Measurements from ENCODE around the gene TRIM64.
"Not testable (repeated sequence)": the region's sequence is repeated elsewhere in the genome, so short reads cannot be mapped to it uniquely, and the experiment has no call there.

TRIM64 gene, protein sequence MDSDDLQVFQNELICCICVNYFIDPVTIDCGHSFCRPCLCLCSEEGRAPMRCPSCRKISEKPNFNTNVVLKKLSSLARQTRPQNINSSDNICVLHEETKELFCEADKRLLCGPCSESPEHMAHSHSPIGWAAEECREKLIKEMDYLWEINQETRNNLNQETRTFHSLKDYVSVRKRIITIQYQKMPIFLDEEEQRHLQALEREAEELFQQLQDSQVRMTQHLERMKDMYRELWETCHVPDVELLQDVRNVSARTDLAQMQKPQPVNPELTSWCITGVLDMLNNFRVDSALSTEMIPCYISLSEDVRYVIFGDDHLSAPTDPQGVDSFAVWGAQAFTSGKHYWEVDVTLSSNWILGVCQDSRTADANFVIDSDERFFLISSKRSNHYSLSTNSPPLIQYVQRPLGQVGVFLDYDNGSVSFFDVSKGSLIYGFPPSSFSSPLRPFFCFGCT

DNA sequence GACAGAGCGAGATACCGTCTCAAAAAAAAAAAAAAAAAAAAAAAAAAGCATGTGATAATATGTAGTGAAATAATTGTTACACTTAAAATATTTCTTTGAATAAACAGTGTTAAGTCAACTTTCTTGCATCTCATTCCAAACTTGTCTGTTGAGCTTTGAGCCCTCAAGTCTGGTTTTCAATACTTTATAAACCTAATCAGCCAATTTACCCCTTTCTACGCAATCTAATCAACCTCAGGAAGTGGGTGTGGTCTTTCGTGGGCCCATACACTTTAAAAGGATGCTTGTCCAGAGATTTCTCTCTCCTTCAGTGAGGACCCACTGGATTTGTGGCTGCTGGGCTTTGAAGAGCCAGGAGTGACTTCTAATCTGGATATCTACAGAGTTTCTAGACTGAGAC, at the start of gene TRIM64:
TSS of gene TRIM64 (plus strand) at position 301 of the 400 bp plus-strand sequence. CDS start 2,467 bp downstream, outside the sequence.
- not testable (repeated sequence) for H3K4me1 ChIP-seq (ENCODE audit: control insufficient read depth in 2 of 2, insufficient read depth in 2 of 2, low read length in 2 of 2); H3K36me3 ChIP-seq (ENCODE audit: control insufficient read depth in 2 of 2, insufficient read depth in 2 of 2, low read length in 2 of 2); H3K9ac ChIP-seq (ENCODE audit: low read depth in 1 of 2, low read length in 2 of 2); H3K9me3 ChIP-seq (ENCODE audit: control insufficient read depth in 2 of 2, low read length in 2 of 2); H3K27ac ChIP-seq (ENCODE audit: low read depth in 2 of 2, low read length in 2 of 2); H3K4me3 ChIP-seq (ENCODE audit: low read length in 2 of 2); H3K27me3 ChIP-seq (ENCODE audit: control insufficient read depth in 2 of 2, insufficient read depth in 2 of 2, low read length in 2 of 2)

DNA sequence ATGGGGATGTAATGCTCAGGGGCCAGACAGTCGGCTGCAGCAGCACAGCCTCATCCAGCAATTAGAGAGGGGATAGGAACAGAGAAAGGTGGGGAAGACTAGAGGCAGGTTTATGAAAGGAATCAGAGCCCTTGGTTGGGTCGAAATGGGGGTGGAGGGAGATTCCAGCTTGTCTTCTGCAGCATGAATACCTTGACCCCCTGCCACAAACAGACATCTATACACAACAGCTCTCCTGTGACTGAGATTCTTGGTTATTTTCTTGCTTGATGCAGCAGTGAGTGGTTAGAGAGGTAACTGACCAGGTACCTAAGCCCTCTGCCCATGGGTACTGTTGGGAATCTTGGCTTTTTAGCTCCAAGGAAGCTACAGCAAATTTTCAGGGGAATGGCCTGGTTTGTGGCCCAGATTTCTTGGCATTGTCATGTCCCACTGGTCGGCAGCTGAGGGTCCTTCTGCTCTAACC, 43.6 kb upstream of the TRIM64 start, which contains the start of gene TRIM49D1:
TSS of gene TRIM49D1 (minus strand) at position 51 of the 466 bp plus-strand sequence. CDS start 4,535 bp downstream, outside the sequence.
- H3K27ac ChIP-seq (ENCODE audit: low read depth in 2 of 2, low read length in 2 of 2) = no peak within 1 kb of the TSS
- no peaks in the 10 kb centered on the region for H3K27me3 ChIP-seq (ENCODE audit: control insufficient read depth in 2 of 2, insufficient read depth in 2 of 2, low read length in 2 of 2)
- no peaks in the 10 kb centered on the region for H3K4me1 ChIP-seq (ENCODE audit: control insufficient read depth in 2 of 2, insufficient read depth in 2 of 2, low read length in 2 of 2)
- H3K36me3 ChIP-seq (ENCODE audit: control insufficient read depth in 2 of 2, insufficient read depth in 2 of 2, low read length in 2 of 2) = no peaks in the 10 kb centered on the region
- no peak within 1 kb of the TSS for H3K9ac ChIP-seq (ENCODE audit: low read depth in 1 of 2, low read length in 2 of 2)
- no peaks in the 10 kb centered on the region for H3K9me3 ChIP-seq (ENCODE audit: control insufficient read depth in 2 of 2, low read length in 2 of 2)
- no peak within 1 kb of the TSS for H3K4me3 ChIP-seq (ENCODE audit: low read length in 2 of 2)

DNA sequence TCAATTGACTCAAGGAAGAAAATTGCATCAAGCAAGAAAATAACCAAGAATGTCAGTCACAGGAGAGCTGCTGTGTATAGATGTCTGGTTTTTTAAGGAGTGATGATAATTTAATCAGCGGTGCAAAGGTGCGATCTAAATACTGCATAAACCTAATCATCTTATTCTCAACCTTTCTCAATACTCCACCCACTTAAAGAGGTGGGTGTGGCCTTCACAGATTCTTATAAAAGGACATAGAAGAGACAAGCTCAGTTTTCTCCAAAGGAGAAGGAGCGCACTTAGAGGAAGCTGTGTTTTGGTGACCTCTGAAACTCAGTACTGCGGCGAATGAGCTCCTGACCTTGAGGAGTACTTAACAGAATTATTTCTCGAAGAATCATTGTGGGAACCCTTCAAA, 42.1 kb upstream of the TRIM64 start, which contains the start of gene TRIM49D2:
TSS of gene TRIM49D2 (plus strand) at position 301 of the 400 bp plus-strand sequence. CDS start 2,698 bp downstream, outside the sequence.
- not testable (repeated sequence) for H3K27me3 ChIP-seq (ENCODE audit: control insufficient read depth in 2 of 2, insufficient read depth in 2 of 2, low read length in 2 of 2); H3K4me3 ChIP-seq (ENCODE audit: low read length in 2 of 2); H3K4me1 ChIP-seq (ENCODE audit: control insufficient read depth in 2 of 2, insufficient read depth in 2 of 2, low read length in 2 of 2); H3K36me3 ChIP-seq (ENCODE audit: control insufficient read depth in 2 of 2, insufficient read depth in 2 of 2, low read length in 2 of 2); H3K9me3 ChIP-seq (ENCODE audit: control insufficient read depth in 2 of 2, low read length in 2 of 2); H3K27ac ChIP-seq (ENCODE audit: low read depth in 2 of 2, low read length in 2 of 2); H3K9ac ChIP-seq (ENCODE audit: low read depth in 1 of 2, low read length in 2 of 2)

DNA sequence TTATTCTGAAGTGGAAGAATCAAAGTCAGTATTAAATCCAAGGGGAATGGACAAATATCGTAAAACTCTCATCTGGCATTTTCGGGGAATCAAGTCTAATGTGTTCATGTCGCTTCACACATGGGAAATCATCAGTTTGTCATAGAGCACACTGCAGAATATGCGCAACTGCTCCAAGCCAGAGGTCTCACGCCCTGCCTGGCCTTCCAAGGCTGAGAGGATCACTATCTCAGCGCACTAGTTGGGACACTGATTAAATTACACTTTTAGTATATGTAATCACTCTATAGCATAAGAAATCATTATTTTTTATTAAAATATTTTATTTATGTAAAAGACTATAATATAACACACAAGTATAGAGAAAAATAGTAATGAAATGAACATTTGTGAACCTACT, 5.0 kb upstream of the TRIM64 start:
- not testable (repeated sequence) for H3K9me3 ChIP-seq (ENCODE audit: control insufficient read depth in 2 of 2, low read length in 2 of 2); H3K27me3 ChIP-seq (ENCODE audit: control insufficient read depth in 2 of 2, insufficient read depth in 2 of 2, low read length in 2 of 2); H3K27ac ChIP-seq (ENCODE audit: low read depth in 2 of 2, low read length in 2 of 2); H3K4me3 ChIP-seq (ENCODE audit: low read length in 2 of 2); H3K9ac ChIP-seq (ENCODE audit: low read depth in 1 of 2, low read length in 2 of 2); H3K36me3 ChIP-seq (ENCODE audit: control insufficient read depth in 2 of 2, insufficient read depth in 2 of 2, low read length in 2 of 2); H3K4me1 ChIP-seq (ENCODE audit: control insufficient read depth in 2 of 2, insufficient read depth in 2 of 2, low read length in 2 of 2)

All from mucosa of rectum (tissue), 2 donors.